IMR-90 (cell line): Measurements from ENCODE around the gene HSD17B14. TPM values are rescaled to one million over a fixed set of nuclear protein-coding genes. Genes with fewer than 3 reads are reported as not detected.

ENCODE experiments used
- ATAC-seq: fragments of 200-7000 bp; cut with Tn5 transposase; 2 replicates; pipeline ENCODE4 v1.9.1; 2020; ENCODE audit warnings: low read depth, mild to moderate bottlenecking, moderate library complexity
- BruUV-seq: library from RNA; stranded (reverse); fragments of 400-500 nt; replicated peaks from 2 replicates; lab custom pipeline; 2021; lab: Mats Ljungman, UMichigan
- CTCF ChIA-PET: fragments of 300-600 bp; formaldehyde crosslinking; extraction: SDS; loops from one replicate; lab custom pipeline; 2021; ENCODE audit warnings: antibody characterized with exemption; lab: Yijun Ruan, JAX
- POLR2A ChIA-PET: fragments of 300-600 bp; sonication (Branson Sonifier 250); formaldehyde crosslinking; loops from one replicate; lab custom pipeline; 2022; ENCODE audit warnings: antibody characterized with exemption; ENCODE audit not compliant: unreplicated experiment; lab: Charles Lee
- DNase-seq: peaks from one replicate; pipeline ENCODE4 v3.0.0; 2013
- H2AFZ ChIP-seq: replicated peaks from 2 replicates; pipeline ENCODE3; 2013; ENCODE audit warnings: low read length, mild to moderate bottlenecking; ENCODE audit not compliant: poor library complexity
- H2AK5ac ChIP-seq: 2 replicates; pipeline ENCODE4 v1.6.1; 2013; ENCODE audit warnings: low read depth, low read length, inconsistent platforms
- H2AK9ac ChIP-seq: replicated peaks from 2 replicates; pipeline ENCODE3; 2013; ENCODE audit warnings: mild to moderate bottlenecking, low read depth, low read length, moderate library complexity; ENCODE audit not compliant: poor library complexity
- H2BK120ac ChIP-seq: 2 replicates; pipeline ENCODE4 v1.6.1; 2013; ENCODE audit warnings: low read depth, low read length, inconsistent platforms
- H2BK15ac ChIP-seq: 3 replicates; pipeline ENCODE4 v1.6.1; 2013; ENCODE audit warnings: low read depth, low read length, inconsistent platforms
- H2BK20ac ChIP-seq: 2 replicates; pipeline ENCODE4 v1.6.1; 2013; ENCODE audit warnings: low read depth, mild to moderate bottlenecking, inconsistent platforms, low read length, moderate library complexity
- H2BK5ac ChIP-seq: 2 replicates; pipeline ENCODE4 v1.6.1; 2013; ENCODE audit warnings: mild to moderate bottlenecking, low read depth, low read length, inconsistent platforms; ENCODE audit not compliant: poor library complexity, severe bottlenecking
- H3K14ac ChIP-seq: replicated peaks from 2 replicates; pipeline ENCODE4 v1.6.1; 2013; ENCODE audit warnings: low read depth, low read length, inconsistent platforms
- H3K18ac ChIP-seq: 2 replicates; pipeline ENCODE4 v1.6.1; 2013; ENCODE audit warnings: low read depth, low read length, control low read depth
- H3K23ac ChIP-seq: 2 replicates; pipeline ENCODE4 v1.6.1; 2013; ENCODE audit warnings: low read depth, low read length, inconsistent platforms
- H3K27ac ChIP-seq: 2 replicates; pipeline ENCODE4 v1.5.1; 2013; ENCODE audit warnings: mild to moderate bottlenecking, control low read depth, low read length; ENCODE audit not compliant: insufficient read depth
- H3K27me3 ChIP-seq: 2 replicates; pipeline ENCODE4 v1.6.1; 2013; ENCODE audit warnings: low read length; ENCODE audit not compliant: control insufficient read depth, insufficient read depth
- H3K36me3 ChIP-seq: 2 replicates; pipeline ENCODE4 v1.6.1; 2013; ENCODE audit warnings: low read length, mixed read lengths; ENCODE audit not compliant: control insufficient read depth, insufficient read depth
- H3K4ac ChIP-seq: 2 replicates; pipeline ENCODE4 v1.6.1; 2013; ENCODE audit warnings: low read depth, low read length, inconsistent platforms
- H3K4me1 ChIP-seq: 2 replicates; pipeline ENCODE4 v1.6.1; 2013; ENCODE audit warnings: low read length, mixed read lengths; ENCODE audit not compliant: control insufficient read depth, insufficient read depth
- H3K4me2 ChIP-seq: 2 replicates; pipeline ENCODE4 v1.6.1; 2013; ENCODE audit warnings: low read depth, mild to moderate bottlenecking, control low read depth, low read length, moderate library complexity
- H3K4me3 ChIP-seq: 2 replicates; pipeline ENCODE4 v1.5.1; 2013; ENCODE audit warnings: low read depth, mild to moderate bottlenecking, control low read depth, low read length, moderate library complexity; ENCODE audit not compliant: insufficient read depth
- H3K56ac ChIP-seq: 2 replicates; pipeline ENCODE4 v1.6.1; 2013; ENCODE audit warnings: low read length, inconsistent platforms; ENCODE audit not compliant: insufficient read depth; ENCODE audit errors: extremely low read depth
- H3K79me1 ChIP-seq, 2 experiments: 2 replicates each; pipeline ENCODE4 v1.6.1; 2013; ENCODE audit warnings: low read length in 2 of 2, inconsistent platforms in 1 of 2, low read depth in 1 of 2
- H3K9ac ChIP-seq: 2 replicates; pipeline ENCODE4 v1.6.1; 2013; ENCODE audit warnings: low read depth, low read length, control low read depth
- H3K9me1 ChIP-seq: 2 replicates; pipeline ENCODE4 v1.6.1; 2013; ENCODE audit warnings: low read length, inconsistent platforms; ENCODE audit not compliant: insufficient read depth
- H3K9me3 ChIP-seq: 2 replicates; pipeline ENCODE4 v1.6.1; 2013; ENCODE audit warnings: low read length; ENCODE audit not compliant: control insufficient read depth, insufficient read depth
- H4K20me1 ChIP-seq: 2 replicates; pipeline ENCODE4 v1.6.1; 2013; ENCODE audit warnings: low read length, inconsistent platforms; ENCODE audit not compliant: insufficient read depth
- H4K5ac ChIP-seq: 2 replicates; pipeline ENCODE4 v1.6.1; 2013; ENCODE audit warnings: mild to moderate bottlenecking, low read depth, low read length, control low read depth
- H4K8ac ChIP-seq, 2 experiments: 2 replicates each; pipeline ENCODE4 v1.6.1; 2013; ENCODE audit warnings: low read depth in 2 of 2, low read length in 2 of 2, control low read depth in 1 of 2, inconsistent platforms in 1 of 2
- H4K91ac ChIP-seq: 2 replicates; pipeline ENCODE4 v1.6.1; 2013; ENCODE audit warnings: low read depth, low read length, inconsistent platforms; ENCODE audit not compliant: insufficient read depth
- BHLHE40 ChIP-seq: fragments of 150-350 bp; IDR thresholded peaks from 2 replicates; pipeline ENCODE4 v1.6.1; 2016; ENCODE audit warnings: mild to moderate bottlenecking, low read depth, low read length
- CEBPB ChIP-seq: IDR thresholded peaks from 2 replicates; pipeline ENCODE4 v1.6.1; 2012; ENCODE audit warnings: low read depth, low read length, improper control_type of control experiment
- CHD1 ChIP-seq: IDR thresholded peaks from 2 replicates; pipeline ENCODE4 v1.6.1; 2012; ENCODE audit warnings: low read depth, low read length, improper control_type of control experiment
- FOS ChIP-seq: fragments of 150-350 bp; IDR thresholded peaks from 2 replicates; pipeline ENCODE4 v1.6.1; 2016; ENCODE audit warnings: low read depth, low read length
- MAFK ChIP-seq: IDR thresholded peaks from 2 replicates; pipeline ENCODE4 v1.6.1; 2012; ENCODE audit warnings: low read depth, low read length, improper control_type of control experiment
- MAZ ChIP-seq: IDR thresholded peaks from 2 replicates; pipeline ENCODE4 v1.6.1; 2012; ENCODE audit warnings: low read depth, mild to moderate bottlenecking, low read length, improper control_type of control experiment, moderate library complexity, borderline replicate concordance
- MXI1 ChIP-seq: IDR thresholded peaks from 2 replicates; pipeline ENCODE4 v1.6.1; 2012; ENCODE audit warnings: low read depth, mild to moderate bottlenecking, low read length, moderate library complexity, borderline replicate concordance
- NFE2L2 ChIP-seq: fragments of 150-350 bp; IDR thresholded peaks from 2 replicates; pipeline ENCODE4 v1.6.1; 2016; ENCODE audit warnings: low read depth, mild to moderate bottlenecking, low read length
- POLR2A ChIP-seq: IDR thresholded peaks from 2 replicates; pipeline ENCODE4 v1.6.1; 2012; ENCODE audit warnings: mild to moderate bottlenecking, low read depth, low read length
- RAD21 ChIP-seq: IDR thresholded peaks from 2 replicates; pipeline ENCODE4 v1.6.1; 2012; ENCODE audit warnings: low read length, improper control_type of control experiment
- RCOR1 ChIP-seq: IDR thresholded peaks from 2 replicates; pipeline ENCODE4 v1.6.1; 2012; ENCODE audit warnings: mild to moderate bottlenecking, low read length, improper control_type of control experiment; ENCODE audit not compliant: insufficient replicate concordance
- RFX5 ChIP-seq: IDR thresholded peaks from 2 replicates; pipeline ENCODE4 v1.8.0; 2012; ENCODE audit warnings: low read depth, mild to moderate bottlenecking, low read length, moderate library complexity
- SMC3 ChIP-seq: fragments of 150-350 bp; IDR thresholded peaks from 2 replicates; pipeline ENCODE4 v1.6.1; 2016; ENCODE audit warnings: low read depth, mild to moderate bottlenecking, antibody characterized with exemption, low read length, moderate library complexity
- WGBS, 2 experiments: methylation state at CpG; one replicate each; pipeline versions ENCODE4 v1.1.5 to v1.1.7; 2013; ENCODE audit warnings: missing lambda C conversion rate in 2 of 2; ENCODE audit not compliant: insufficient read length in 1 of 2; ENCODE audit errors: extremely low coverage in 2 of 2; 5-methylcytosine and 5-hydroxymethylcytosine counted together
- dilution Hi-C: fragments of 300-500 bp; cut with HindIII; formaldehyde crosslinking; loops from one replicate; pipeline ENCODE4 v1.14.3; 2018; ENCODE audit warnings: low sequenced_read_pairs; ENCODE audit not compliant: unreplicated experiment
- in situ Hi-C: fragments of 300-500 bp; cut with MboI; formaldehyde crosslinking; loops from 3 replicates; pipeline ENCODE4 v1.14.3; 2019; ENCODE audit warnings: low sequenced_read_pairs, inconsistent platforms, mixed read lengths
- intact Hi-C: fragments of 100-400 bp; cut with micrococcal nuclease; formaldehyde crosslinking; loops from 2 replicates; pipeline ENCODE4 v1.10.0; 2022
- polyA plus RNA-seq, 3 experiments: library from polyadenylated mRNA; depleted of rRNA; stranded (reverse); fragments of >200 nt; gene quantifications; 2 replicates each; pipeline ENCODE4 v1.2.3, GENCODE V29; 2012; ENCODE audit warnings: low replicate concordance in 1 of 3
- total RNA-seq: library from RNA; depleted of rRNA; stranded (reverse); fragments of >200 nt; gene quantifications from 2 replicates; pipeline ENCODE4 v1.2.3, GENCODE V29; 2012
- TF ChIP-seq, protein P1 (sequence below): fragments of 150-350 bp; IDR thresholded peaks from 2 replicates; pipeline ENCODE4 v1.6.1; 2017; ENCODE audit warnings: mild to moderate bottlenecking, antibody characterized with exemption, low read length, low read depth
- TF ChIP-seq, protein P2 (sequence below): fragments of 150-350 bp; IDR thresholded peaks from 2 replicates; pipeline ENCODE4 v1.6.1; 2016; ENCODE audit warnings: low read depth, mild to moderate bottlenecking, low read length, moderate library complexity, borderline replicate concordance

Gene HSD17B14
- total and polyA plus RNA-seq, 2 of the 4 experiments (the other 2 are of a cell fraction): 0.54 to 4.5 TPM

DNA sequence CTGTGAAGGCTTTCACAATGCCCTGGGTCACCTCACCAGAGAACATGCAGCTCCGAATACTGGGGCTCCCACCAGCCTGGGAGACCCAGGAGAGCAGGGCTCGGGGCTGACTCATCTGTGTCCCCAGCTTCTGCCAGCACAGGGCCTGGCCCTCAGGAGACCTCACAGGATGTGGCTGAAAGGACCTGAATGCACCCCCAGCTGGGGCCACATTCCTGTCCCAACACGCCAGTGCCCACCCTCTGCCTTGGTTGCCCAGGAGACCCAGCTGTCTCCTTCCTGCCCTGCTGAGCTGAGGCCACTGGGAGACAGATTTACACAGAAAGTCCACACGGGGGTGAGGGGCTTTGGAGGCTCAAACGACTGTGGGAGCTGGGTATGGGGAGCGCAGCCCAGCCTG is 37.4 kb downstream of the HSD17B14 start:
- Histone ChIP-seq H3K23ac (no peak overlapping the region), H2BK120ac (no peak overlapping the region), H2BK5ac (no peak overlapping the region), H3K79me1 (no peaks in the 10 kb centered on the region; a peak in 1 of 4 replicates), H3K56ac (no peak overlapping the region), H3K9me3 (no peaks in the 10 kb centered on the region), H3K27ac (no peak overlapping the region), H4K5ac (no peak overlapping the region), H4K91ac (no peak overlapping the region), H2AK9ac (peak overlapping the region; percentile 37), H3K4me1 (peaks cover 10% of the 10 kb centered on the region), H2AK5ac (no peak overlapping the region), H4K20me1 (0 out of 2 replicates have a peak, but pooled peaks cover 2% of the 10 kb centered on the region), H2AFZ (peak overlapping the region; percentile 58), H3K36me3 (no peaks in the 10 kb centered on the region), H3K14ac (0 out of 2 replicates have a peak overlapping the region, but pooled peaks have one; percentile 11), H4K8ac (no peak overlapping the region), H3K18ac (no peak overlapping the region), H3K27me3 (no peaks in the 10 kb centered on the region), H3K9me1 (no peaks in the 10 kb centered on the region), H2BK20ac (no peak overlapping the region), H3K4me3 (no peak overlapping the region), H3K4me2 (no peak overlapping the region), H3K9ac (no peak overlapping the region), H3K4ac (no peak overlapping the region), H2BK15ac (no peak overlapping the region)
- in situ Hi-C loops: no loop called here
- dilution Hi-C loops: no loop called here
- ATAC-seq (no peak), DNase-seq (peak; percentile 14)
- POLR2A ChIA-PET: interaction anchor here (1.1 kb wide), 1 partner anchor 12 kb away, joined by 3 read pairs; the partner anchor contains the start of gene BCAT2
- no TSS peak for BruUV-seq
- TF ChIP-seq POLR2A: no peak
- no peak for TF ChIP-seq RCOR1
- TF ChIP-seq RFX5: no peak
- TF ChIP-seq, protein P1, sequence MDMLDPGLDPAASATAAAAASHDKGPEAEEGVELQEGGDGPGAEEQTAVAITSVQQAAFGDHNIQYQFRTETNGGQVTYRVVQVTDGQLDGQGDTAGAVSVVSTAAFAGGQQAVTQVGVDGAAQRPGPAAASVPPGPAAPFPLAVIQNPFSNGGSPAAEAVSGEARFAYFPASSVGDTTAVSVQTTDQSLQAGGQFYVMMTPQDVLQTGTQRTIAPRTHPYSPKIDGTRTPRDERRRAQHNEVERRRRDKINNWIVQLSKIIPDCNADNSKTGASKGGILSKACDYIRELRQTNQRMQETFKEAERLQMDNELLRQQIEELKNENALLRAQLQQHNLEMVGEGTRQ: no peak
- no peak for TF ChIP-seq FOS
- TF ChIP-seq, protein P2, sequence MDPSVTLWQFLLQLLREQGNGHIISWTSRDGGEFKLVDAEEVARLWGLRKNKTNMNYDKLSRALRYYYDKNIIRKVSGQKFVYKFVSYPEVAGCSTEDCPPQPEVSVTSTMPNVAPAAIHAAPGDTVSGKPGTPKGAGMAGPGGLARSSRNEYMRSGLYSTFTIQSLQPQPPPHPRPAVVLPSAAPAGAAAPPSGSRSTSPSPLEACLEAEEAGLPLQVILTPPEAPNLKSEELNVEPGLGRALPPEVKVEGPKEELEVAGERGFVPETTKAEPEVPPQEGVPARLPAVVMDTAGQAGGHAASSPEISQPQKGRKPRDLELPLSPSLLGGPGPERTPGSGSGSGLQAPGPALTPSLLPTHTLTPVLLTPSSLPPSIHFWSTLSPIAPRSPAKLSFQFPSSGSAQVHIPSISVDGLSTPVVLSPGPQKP: no peak
- TF ChIP-seq SMC3: no peak
- TF ChIP-seq RAD21: no peak
- TF ChIP-seq CEBPB: no peak
- TF ChIP-seq MXI1: no peak
- TF ChIP-seq MAFK: no peak
- TF ChIP-seq CHD1: no peak
- no peak for TF ChIP-seq NFE2L2
- no peak for TF ChIP-seq BHLHE40
- no peak for TF ChIP-seq MAZ
- WGBS, 2 experiments: 80% methylated on average over 1 of the region's 6 CpGs; no CpG with 5 or more reads in 1 of the 2 experiments
- CTCF ChIA-PET: no interaction called here
- intact Hi-C loops: no loop called here
